UCSD-AML1 (cell line): ENCODE data around the gene FDXR.
A peak's percentile ranks its signal among the peaks of the same experiment; 100 is the strongest.

Source experiments
- DNase-seq: peaks from one replicate; lab custom pipeline; 2025; ENCODE audit not compliant: unreplicated experiment; lab: John Stamatoyannopoulos, UW

Gene FDXR

DNA sequence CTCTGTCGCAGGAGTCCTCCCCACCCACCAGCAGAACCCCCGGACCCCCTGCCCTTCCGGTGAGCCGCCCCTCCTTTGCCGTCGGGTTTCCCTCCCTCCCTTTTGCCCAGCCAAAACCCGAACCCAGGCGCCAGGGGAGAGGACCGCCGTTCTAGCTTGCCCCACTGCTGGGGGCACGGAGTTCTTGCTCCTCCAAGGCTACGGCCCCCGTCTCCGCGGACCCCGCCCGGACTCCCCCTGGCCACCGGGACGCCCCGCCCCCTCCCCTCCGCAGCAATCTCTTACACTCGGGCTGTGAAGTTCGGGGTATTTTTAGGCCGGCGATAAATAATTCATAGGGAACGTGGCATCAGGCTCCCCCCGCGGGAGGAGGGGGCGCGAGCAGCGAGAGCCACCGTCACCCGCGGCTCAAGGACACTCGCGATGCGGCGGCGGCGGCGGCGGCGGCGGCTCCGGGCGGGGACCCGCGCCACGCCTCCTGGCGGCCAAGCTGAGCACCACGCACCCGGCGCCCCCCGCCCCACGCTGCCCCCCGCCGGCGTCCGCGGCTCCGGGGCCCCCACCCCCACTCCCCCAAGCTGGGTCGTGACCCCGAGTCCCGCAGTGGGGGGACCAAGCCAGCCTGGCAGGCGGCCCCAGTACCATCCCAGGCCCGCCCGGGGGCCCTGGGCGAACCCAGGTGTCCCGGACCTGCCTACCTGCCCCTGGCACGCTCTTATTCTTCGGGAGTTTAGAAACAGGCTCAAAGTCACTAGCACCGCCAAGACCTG, 13.2 kb downstream of the FDXR start, which contains the start of gene GRIN2C:
GRIN2C (minus strand) TSS at position 427 of the 770 bp plus-strand sequence. CDS start 4,793 bp downstream, outside the sequence.
- no peak for DNase-seq

DNA sequence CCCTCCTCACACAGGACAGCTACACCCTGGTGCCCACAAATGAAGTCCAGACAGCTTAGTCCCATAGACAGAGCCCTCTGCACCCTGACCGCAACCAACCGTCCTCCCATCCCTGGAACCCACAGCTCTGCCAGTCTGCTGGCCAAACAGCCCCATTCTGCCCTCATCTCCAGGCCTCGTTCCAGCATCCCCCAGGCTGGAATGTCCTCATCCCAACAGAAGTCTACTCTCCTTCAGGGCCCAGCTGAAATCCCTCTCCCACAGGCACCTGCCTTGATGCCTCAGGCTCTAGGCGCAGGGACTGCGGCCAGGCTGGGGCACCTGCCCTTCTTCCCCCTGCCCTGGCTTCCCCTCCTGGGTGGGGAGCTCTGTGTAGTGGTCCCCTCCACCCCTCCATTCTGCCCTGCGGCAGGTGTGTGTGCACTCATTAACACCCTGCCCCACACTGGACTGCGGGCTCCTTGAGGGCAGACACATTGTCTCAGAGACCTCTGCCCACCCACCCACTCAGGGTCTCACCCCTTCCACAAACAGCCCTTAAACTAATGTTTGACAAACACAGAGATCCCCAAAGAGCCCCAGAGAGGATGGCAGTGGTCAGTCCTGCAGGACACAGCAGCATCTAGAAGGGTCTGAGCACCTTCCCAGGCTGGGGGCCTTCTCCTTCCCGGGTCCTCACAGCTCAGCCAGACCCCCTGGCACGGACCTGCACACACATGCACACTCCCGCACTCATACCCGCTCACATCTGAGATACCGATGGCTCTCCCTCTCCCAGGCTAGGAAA, 13.9 kb downstream of the FDXR start:
- DNase-seq: no peak

DNA sequence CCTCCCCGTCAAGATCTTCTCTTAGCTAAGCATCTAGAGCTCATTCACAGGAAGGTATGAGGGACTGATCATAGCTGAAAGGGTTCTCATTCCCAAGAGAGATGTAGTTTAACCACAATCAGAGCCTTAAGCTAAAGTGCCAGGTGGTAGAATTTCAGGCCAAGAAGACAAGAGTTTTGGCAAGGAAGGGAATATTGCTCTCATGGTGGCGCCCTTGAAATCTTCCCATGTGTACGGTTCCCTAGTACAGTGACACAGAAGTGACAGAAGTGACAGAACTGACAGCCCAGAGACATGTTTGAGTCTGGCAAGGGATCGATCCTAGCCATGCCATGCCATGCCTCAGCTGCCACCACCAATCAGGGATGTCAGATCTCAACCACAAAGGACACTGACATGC, 15.6 kb downstream of the FDXR start:
- no peak for DNase-seq

DNA sequence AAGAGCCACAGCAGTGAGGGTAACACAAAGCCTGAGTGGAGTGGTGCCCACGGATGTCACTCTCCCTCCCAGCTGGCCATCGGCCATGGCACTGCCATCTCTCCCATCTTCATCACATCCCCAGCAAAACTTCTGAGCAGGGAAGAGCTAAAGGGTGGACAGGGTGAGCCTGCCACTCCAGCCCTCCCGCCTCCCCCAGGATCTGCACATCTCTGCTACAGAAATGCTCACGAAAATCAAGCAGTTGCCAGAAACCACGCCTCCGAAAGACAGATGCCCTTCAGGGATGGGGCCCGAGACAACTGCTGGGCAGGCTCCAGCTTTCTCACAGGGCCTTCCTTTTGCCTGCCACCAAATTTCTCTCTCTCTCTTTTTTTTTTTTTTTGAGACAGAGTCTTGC, 16.7 kb downstream of the FDXR start:
- no peak for DNase-seq

DNA sequence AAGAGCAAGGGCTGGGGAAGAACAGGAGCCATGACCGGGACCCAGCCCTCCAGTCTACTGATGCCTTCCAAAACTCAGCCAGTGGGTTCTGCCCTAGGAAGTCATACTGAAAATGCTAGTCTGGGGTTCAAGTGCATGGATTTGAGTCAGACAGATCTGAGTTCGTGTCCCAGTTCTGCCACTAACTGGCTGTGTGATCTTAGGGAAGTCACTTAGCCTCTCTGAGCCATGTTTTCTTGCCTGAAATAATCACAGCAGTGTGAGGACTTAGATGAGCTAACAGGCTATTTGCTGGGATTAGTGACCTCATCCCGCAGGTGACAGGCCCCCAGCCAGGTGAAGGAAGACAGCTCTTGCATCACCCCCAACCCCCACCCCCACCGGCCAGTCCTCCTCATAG, 17.5 kb downstream of the FDXR start:
- DNase-seq: no peak

DNA sequence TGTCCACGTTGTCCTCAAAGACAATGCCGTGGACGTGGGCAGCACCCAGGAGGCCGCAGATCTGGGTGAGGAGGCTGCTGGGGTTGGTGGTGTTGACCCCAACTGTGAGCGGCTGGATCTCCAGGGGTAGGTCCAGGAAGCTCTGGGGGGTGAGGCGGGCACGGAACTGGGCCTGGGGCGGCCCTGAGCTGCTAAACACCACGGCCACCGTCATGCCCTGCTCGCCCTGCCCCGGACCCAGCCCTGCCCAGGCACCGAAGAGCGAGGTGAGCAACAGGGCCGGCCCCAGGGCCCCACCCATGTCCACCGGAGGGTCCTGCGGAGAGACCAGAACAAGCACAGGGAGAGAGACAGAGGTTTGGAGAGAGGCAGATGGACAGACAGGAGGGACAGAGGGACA, 18.0 kb downstream of the FDXR start:
- DNase-seq: no peak

DNA sequence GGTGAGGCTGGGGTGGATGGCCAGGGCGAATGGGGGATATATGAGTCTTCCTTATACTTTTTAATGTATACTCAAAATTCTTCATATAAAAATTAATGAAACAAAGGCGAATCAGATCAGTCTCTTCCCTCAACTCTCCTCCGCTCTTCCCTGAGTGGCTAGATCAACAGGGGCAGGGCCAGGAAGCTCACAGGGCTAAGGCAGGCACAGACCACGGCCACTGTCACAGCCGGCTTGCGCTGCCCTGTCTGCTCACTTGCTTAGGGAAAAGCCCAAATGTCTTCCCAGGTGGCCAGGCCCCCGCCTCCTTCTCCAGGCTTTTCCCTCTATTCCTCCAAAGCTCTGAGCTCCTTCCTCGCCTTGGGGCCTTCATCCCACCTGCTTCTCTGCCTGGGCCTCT, 19.1 kb downstream of the FDXR start:
- DNase-seq: no peak

DNA sequence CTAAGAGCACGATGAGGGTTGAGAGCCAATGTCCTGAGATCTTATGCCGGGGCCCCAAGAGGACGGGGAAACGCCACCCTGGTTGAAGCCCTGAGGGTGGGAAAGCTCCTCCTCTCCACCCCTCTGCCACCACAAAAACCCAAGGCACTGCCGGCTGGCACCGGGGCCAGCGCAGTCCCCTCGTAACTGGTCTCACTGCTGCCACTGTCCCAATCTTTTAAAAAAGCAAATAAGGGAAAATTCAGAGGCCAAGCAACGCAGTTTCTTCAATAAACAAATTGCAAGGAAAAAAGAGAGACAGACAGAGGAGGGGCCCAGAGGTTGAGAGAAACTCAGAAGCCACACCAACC, 19.8 kb downstream of the FDXR start:
- DNase-seq: no peak

DNA sequence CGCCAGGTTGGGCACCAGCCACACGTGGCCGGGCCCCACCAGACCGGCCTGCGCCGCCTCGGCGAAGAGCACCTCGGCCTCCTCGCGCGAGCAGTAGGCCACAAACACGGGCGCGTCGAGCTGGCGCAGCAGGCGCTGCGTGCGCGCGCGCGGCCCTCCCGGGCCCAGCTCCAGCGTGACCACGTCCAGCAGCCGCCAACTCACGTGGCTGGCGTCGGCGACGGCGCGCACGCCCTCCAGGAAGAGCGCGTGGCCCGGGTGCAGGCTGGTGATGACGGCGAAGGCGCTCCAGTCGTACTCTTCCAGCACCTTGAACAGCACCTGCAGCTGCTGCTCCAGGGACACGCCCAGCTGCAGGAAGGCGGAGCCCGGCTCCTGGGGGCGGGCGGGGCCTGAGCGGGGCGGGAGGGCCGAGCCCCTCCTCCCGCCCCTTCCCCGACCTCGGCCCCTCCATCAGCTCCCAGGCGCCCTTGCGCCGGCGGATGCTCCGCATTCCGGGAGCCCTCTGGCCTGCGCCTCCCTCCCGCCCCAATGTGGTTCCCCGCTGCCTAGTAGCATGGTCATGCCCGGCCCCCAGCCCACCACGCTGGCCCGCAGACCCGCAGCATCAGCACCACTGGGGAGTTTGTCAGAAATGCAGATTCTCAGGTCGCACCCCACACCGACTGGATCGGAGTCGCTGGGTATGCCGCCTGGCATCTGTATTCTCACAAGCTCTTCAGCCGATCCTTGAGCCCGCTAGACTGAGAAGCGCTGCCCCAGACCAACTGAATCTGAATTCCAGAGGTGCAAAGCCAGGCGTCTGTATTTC, 20.4 kb downstream of the FDXR start:
- peak; percentile 52 for DNase-seq

DNA sequence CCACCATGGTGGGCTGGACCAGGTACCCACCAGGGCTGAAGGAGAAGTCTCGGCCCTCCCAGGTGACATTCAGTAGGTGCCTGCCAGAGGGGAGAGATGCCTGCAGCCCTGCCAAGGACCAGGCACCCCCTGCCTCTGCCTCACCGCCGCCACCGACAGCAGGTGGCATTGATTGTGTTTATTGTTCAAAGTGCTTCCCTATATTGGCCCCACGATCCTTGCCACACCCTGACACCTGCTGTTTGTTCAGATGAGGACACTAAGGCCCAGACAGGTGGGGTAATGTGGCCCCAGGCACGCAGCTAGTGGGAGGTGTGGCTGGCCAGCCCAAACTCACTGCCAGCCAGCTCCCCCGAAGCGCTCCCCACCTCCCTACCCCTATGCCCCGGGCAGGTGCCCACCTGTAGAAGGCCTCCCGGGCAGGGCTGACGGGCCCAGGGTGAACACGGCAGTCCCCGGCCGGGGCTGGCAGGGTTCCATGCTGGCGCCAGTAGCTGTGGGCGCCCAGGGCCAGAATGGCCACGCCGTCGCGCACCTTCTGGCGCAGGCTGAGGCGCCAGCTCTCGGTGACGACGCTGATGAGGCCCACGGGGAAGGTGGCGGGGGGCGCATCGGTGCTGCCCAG, 21.1 kb downstream of the FDXR start:
- DNase-seq: no peak

DNA sequence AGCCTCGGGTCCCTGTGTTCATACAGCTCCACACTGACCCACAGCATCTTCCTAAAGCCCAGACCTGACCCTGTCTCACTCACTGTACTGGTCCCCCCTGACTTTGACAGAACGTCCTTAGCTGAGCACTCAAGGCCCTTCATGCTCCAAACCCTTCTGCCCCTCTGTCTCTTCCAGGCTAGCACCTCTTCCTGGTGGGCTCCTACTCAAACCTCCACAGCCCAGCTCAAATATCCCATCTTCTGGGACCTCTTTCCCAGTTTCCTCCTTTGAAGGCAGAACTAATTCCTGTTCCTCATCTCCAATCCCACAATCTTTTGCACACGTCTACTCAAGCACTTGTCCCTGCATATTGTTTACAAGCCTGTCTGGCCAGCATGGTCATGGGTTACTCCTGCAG, 21.9 kb downstream of the FDXR start:
- DNase-seq: no peak

DNA sequence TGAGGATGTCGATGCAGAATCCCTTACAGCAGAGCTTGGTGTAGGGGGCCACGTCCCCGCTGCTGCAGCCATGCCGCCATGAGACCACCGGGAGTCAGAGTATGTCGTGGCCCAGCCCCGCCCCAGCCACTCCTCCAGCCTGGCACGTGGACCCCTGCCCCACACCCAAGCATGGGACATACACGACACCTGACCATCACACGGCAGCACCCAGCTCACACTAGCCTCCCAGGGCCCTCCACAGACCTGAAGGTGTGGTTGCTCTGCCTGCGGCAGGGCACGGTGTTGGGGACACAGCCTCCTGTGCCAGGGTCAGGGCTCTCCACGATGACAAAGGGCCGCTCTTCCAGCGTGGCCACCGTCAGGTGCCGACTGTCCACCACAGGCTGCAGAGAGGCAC, 22.5 kb downstream of the FDXR start:
- DNase-seq: no peak

DNA sequence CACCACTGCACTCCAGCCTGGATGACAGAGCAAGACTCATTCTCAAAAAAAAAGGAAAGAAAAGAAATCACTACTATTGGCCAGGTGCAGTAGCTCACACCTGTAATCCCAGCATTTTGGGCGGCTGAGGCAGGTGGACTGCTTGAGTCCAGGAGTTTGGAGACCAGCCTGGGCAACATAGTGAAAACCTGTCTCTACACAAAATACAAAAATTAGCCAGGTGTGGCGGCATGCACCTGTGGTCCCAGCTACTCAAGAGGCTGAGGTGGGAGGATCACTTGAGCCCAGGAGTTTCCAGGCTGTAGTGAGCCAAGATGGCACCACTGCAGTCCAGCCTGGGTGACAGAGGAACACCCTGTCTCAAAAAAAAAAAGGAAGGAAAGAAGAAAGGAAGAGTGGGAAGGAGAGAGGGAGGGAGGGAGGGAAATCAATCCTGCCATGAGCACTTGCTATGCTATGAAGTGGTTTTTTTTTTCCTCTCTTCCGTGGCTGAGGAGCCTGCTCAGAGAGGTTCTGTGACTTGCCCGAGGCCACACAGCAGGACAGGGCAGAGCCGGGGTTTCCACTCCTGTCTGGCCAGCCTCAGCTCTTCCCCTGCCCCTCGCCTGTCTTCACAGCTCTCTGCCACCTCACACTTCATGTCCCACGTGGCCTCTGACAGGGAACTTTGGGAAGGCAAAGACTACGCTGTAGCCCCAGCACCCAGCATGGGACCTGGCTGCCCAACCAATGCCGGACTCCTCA, 24.0 kb downstream of the FDXR start:
- DNase-seq: no peak

DNA sequence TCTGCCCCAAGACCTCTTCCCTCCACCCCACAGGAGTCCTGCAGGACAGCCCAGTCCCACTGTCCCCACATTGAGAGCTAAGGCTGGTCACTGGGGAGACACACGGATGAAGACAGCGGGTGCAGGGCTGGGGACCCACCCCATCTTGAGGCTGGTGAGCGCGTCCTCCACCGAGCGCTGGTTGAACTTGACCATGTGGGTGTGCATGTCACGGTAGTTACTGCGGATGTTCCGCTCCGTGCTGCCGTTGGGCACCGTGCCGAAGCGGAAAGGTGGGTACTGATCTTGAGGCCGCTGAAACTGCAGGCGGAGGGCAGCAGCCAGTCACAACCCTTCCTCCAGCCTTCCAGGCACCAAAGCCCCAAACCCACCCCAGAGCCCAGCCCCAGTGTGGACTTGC, 26.2 kb downstream of the FDXR start:
- DNase-seq: no peak

DNA sequence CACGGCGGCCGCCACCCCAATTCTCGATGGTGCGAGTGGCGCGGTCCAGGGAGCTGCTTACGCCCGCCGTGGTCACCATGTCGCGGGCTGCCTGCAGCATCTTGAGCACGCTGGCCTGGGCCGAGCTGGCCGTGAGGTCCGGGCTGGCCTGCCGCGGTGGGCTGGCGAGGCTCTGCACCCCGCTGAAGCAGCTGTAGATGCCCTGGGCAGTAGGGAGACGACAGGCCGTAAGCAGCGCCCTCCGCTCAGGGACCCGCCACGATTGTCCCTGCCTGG, 29.5 kb downstream of the FDXR start:
- DNase-seq: no peak

DNA sequence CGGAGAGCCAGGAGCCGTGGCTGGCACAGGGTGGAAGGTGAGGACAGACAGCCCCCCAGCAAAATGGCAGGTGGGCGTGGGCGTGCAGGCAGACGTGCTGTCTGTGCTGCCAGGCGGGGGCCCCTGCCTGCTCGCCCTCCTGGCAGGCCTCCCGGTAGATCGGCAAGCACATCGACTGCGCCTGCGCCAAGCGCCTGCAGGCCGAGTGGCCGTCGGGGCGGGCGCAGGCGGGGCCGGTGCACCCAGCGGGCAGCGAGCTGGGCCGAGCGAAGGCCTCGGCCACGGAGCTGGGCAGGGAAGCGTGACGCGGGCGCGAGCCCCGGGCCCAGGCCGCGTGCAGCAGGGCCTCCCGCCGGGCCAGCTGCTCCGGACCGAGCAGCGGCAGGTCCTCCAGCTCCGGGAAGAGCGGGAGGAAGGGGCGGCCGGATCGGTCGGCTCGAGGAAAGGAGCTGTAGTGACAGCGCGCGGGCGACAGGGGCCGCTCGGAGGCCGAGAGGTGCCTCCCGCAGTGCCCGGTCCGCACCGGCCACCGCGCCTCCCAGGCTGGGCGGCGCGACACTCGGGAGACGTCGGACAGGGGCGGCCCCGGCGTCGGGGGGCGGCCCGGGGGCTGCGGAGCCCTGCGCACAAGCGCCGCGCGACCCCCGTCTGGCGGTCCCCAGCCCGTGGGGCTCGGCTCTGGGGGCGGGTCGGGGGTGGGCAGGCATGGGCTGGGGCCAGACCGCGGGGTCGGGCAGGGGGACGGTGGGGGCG, 30.0 kb downstream of the FDXR start:
- DNase-seq: no peak

DNA sequence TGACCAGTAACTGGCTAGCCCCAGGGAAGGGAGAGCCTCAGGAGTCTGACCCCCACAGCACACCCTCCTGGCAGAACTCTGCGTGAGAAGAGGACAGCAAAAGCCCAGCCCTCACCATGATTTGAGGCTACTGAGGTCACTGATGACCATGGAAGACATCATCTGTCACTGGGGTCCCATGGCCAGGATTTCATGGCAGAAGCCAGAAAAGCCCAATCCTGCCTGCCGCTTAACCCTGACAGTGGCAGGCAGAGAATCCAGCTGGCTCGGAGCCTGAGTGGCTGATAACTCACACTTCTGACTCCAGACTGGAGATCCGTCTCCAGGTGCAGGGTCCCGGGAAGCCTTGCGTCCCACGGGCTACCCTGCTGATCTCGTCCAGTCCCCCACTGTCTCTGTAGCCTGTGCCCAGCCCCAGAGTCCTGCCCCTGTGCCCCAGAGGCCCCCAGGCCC, 30.6 kb downstream of the FDXR start:
- no peak for DNase-seq

DNA sequence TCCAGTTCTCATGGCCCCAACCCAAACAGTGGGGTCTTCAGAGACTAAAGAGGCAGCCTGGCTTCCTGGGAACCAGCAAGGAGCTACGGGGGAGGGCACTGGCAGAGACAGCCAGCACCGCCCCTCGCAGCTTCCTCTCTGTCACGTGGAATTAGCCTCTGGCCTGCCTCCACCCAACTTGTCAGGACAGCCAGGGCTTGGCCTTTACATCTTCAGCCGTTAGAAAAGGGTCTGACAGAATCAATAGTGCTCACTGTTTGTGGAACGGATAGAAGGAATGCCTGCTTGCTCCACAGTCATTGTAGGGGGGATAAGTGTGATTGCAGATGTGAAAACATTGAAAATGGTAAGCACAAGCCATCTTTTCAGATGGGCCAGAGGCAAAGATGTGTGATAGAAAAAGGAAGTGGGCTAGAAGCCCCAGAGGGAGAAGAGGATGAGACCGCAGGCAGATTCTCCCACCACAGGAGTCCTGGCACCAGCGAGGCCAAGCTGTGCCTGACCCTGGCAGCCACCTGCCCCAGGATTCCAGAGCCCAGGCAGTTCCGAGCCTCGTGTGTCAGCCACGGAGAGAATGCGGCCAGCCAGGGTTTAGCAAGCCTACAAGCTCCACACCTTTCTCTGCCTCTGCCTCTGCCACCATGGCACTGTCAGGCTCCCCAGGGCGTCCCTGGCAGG, 31.7 kb downstream of the FDXR start:
- peak; percentile 48 for DNase-seq
